Right ventricle myocardium inferior (tissue), 1 donor: ENCODE results near the gene B3GALNT2. TPM values are rescaled to one million over a fixed set of nuclear protein-coding genes. Genes with fewer than 3 reads are reported as not detected.
"Not testable (repeated sequence)": the region's sequence is repeated elsewhere in the genome, so short reads cannot be mapped to it uniquely, and the experiment has no call there.

Experiments used
- ATAC-seq: fragments of 200-7000 bp; cut with Tn5 transposase; one replicate; pipeline ENCODE4 v1.9.1; 2020; ENCODE audit warnings: mild to moderate bottlenecking, moderate library complexity
- DNase-seq: peaks from one replicate; pipeline ENCODE4 v3.0.0; 2021; ENCODE audit errors: missing footprints
- intact Hi-C: fragments of 100-400 bp; cut with DNase I; formaldehyde crosslinking; loops from one replicate; pipeline ENCODE4 v1.11.0; 2022
- total RNA-seq: library from RNA; stranded (reverse); fragmentation: NEBNext Ultra II Directional; extraction: Animal tissue kit (Norgen Biotek cat#: 25700); gene quantifications from one replicate; pipeline ENCODE4 v1.2.1, GENCODE V29; 2021
- donor health status: DM: no; HTN: yes; CAD: no; lungs with severe emphysema.

The B3GALNT2 gene
- total RNA-seq, 1 donor from 2014 or later: 21.4 TPM

DNA sequence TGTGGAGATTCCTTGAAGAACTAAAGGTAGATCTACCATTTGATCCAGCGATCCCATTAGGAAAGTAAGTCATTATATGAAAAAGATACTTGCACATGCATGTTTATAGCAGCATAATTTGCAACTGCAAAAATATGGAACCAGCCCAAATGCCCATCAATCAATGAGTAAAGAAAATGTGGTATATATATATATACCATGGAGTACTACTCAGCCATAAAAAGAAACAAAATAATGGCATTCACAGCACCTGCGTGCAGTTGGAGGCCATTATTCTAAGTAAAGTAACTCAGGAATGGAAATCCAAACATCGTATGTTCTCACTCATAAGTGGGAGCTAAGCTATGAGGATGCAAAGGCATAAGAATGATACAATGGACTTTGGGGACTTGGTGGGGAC is 41.4 kb downstream of the B3GALNT2 start:
- intact Hi-C loops, ATAC-seq, DNase-seq: not testable (repeated sequence)

DNA sequence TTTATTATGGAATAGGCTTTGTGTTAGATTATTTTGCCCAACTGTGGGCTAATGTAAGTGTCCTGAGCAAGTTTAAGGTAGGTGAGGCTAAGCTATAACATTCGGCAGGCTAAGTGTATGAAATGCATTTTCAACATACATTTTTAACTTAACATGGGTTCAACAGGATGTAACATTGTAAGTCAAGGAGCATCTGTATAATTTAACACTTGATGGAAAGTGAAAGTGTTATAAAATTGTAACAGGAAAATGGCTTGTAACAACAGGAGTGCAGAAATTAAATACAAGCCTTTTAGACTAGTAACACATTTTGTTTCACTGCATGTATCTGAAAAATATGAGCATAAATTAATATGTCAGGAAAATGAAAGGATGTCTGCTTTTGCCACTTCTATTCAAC is 42.3 kb downstream of the B3GALNT2 start:
- intact Hi-C loops: no loop called here
- DNase-seq (no peak), ATAC-seq (no peak)

DNA sequence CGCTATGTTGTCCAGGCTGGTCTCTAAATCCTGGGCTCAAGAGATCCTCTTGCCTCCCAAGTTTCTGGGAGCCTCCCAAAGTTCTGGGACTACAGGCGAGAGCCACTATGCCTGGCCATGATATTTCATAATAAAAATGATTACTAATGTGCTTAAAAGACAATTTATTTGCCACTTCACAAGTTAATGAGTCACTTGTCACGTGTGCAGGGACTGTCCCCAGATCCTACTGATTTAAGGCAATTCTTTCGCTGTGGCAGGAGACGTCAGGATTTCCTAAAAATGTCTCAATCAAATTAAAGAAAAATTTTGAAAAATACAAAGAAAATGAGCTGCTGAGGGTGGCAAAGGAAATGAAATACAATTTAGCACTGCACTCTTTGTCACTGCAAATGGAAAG is 43.5 kb downstream of the B3GALNT2 start:
- no peak for ATAC-seq
- intact Hi-C loops: no loop called here

DNA sequence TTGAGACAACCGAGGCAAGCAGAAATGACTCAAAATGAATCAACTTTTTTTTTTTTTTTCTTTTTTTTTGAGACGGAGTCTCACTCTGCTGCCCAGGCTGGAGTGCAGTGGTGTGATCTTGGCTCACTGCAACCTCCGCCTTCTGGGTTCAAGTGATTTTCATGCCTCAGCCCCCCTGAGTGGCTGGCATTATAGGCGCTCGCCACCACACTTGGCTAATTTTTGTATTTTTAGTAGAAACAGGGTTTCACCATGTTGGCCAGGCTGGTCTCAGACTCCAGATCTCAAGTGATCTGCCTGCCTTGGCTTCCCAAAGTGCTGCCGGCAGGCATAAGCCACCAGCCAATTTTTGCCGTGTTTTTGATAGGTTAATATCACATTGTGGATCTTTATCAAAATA is 46.4 kb downstream of the B3GALNT2 start:
- DNase-seq, ATAC-seq, intact Hi-C loops: not testable (repeated sequence)

More for the DNA sequence above, 43.5 kb downstream of the B3GALNT2 start:
- no peak for DNase-seq

DNA sequence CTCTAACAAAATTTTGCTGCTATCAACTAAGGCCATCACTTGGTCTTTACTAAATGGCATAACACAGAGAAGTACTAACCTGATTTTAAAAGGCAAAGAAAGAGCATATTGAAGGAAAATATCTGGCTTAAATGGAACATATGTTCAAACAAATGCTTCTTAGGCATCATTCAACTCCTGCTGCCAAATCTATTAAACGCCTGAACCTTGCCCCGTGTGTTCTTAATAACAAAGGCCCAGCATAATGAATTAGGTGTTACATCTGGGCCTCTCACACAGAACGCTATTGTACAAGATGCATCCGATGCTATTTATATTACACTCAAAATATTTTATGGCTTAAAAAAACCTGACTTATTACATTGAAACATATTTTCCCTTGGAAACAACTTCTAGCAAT is 48.4 kb downstream of the B3GALNT2 start:
- intact Hi-C loops: no loop called here
- DNase-seq: no peak
- ATAC-seq: no peak

DNA sequence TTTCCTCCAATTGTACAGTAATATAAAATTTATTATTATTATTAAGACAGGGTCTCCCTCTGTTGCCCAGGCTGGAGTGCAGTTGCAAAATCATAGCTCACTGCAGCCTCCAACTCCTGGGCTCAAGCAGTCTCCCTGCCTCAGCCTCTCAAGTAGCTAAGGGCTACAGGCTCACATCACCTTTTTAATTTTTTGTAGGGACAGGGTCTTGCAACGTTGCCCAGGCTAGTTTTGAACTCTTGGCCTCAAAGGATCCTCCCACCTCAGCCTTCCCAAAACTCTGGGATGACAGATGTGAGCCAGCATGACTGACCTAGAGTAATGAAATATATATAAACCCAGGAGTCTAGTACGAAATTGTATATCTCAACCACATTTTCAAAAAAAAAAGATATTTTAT is 49.2 kb downstream of the B3GALNT2 start:
- ATAC-seq (no peak), DNase-seq (no peak)
- intact Hi-C loops: no loop called here

DNA sequence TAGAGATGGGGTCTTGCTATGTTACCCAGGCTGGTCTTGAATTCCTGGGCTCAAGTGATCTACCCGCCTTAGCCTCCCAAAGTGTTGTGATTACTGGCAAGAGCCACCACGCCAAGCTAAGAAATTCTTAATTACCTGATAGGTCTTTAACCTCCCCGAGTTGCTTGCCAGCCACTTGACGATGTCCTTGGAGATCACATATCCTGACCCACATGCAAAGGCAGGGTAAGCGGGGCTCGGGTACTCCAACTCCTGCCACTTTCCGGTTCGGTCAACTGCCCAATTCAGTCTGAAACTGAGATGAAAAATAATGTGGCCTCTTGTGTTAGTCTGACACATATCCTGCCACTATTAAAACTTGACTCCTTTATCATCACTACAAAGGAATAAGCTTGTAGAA is 50.2 kb downstream of the B3GALNT2 start:
- DNase-seq (no peak), ATAC-seq (no peak)
- intact Hi-C loops: no loop called here

DNA sequence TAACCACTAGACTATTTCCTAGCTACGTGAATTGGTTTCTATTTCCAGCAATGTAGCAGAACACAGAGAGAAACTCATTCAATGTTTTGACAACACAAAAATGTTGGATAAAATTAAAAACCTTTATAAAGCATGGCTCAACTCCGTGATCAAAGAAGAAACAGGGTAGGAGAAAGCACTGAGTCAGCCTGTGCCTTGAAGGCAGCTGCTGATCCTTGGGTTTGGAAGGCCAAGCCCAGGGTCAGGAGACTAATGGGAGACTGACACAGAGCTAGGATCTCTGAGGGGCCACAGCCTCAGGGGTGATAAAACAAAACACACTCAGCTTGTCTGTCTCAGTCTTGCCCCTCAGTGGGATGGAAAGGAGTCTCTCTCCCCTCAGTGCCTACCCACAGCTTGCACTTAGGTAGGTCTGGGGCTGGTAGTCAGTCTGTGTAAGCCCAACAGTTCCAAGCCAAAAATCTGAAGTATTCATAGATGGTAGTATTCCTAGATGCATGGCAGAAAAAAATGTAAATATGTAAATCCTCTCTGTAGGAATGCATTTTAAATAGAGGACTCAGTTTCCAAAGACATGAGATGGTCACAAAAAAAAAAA is 53.3 kb downstream of the B3GALNT2 start:
- ATAC-seq: no peak
- no peak for DNase-seq
- intact Hi-C loops: no loop called here

DNA sequence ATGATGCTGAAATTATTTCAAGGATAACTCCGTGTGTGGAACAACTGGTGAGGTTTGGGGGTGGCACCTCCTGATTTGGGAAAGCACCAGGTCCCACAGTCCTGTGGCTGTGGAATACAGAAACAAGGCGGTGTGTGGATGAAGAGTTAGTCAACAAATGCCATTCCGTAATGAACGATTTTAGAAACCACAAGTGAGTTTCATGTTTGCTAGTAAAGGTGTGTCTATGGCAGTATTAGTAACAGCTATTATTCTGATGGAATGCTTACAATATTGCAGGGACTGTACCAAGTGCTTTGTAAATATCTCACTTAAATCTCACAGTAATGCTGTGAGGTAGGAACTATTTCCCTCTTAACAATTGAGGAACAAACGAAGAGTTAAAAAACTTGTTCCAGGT is 53.8 kb downstream of the B3GALNT2 start:
- DNase-seq (no peak), ATAC-seq (no peak)
- intact Hi-C loops: no loop called here

DNA sequence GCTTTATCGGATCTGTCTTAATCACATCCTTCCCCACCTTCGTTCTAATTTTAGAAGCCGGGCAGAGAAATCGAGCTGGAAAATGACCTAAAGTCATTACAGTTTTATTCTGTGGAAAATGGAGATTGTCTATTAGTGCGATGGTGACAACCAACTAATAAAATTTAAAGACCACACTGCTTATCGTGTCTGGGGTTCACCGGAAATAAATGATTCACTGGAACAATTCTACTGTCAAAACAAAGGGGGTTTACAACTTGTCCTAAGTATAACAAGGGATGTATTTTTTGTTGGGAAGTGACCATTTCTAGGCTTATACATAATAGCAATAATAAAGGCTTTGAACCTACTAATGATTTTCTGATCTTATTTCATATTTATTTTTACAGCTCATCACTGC is 55.6 kb downstream of the B3GALNT2 start:
- intact Hi-C loops: no loop called here
- no peak for ATAC-seq
- DNase-seq: no peak

DNA sequence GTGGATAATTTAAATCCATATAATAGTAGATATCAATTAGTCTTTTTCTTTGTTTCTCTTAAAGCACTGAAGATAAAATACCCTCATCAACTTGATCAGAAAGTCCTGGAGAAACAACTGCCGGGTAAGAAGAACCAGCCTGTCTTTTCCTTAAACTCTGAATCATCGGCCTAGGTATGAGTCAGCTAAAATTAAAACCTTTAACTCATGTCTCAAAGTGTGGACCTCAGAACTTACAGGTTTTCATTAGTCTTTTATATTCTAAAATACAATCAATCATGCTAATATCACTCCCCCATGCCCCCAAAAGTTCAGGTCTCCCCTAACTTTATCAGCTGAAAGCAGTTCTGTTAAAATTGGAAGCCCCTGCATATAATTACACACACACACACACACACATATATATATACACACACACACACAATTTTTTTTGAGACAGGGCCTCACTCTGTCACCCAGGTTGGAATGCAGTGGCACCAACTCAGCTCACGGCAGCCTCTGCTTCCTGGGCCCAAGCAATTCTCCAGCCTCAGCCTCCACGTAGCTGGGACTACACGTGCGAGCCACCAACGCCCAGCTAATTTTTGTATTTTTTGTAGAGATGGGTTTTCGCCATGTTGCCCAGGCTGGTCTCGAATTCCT is 61.3 kb downstream of the B3GALNT2 start:
- intact Hi-C loops: no loop called here
- DNase-seq (no peak), ATAC-seq (no peak)

DNA sequence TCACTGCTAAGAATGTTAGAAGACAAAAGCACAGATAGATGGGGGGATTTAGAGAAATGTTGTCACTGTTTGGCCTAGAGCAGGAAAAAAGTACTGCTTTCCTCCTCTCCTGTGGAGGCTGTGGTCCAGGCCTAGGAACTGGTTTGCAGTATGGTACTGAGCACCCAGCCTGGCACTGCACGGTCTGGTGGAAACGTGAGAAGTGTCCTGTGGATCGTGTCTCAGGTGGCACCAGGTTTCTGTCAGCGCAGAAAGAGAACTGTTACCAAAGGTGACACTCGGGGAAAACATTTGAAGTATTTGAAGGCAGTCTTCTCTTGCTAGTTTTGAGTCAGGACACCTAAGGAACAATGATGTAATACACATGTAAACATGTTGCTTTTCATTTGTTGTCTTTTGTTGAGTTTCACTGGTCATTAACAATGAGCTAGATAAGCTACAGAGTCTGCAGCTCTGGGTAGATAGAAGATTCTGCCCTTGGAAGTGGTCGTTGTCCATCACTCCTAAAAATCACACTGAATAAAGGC is 63.0 kb downstream of the B3GALNT2 start:
- DNase-seq: no peak
- intact Hi-C loops: no loop called here
- no peak for ATAC-seq

DNA sequence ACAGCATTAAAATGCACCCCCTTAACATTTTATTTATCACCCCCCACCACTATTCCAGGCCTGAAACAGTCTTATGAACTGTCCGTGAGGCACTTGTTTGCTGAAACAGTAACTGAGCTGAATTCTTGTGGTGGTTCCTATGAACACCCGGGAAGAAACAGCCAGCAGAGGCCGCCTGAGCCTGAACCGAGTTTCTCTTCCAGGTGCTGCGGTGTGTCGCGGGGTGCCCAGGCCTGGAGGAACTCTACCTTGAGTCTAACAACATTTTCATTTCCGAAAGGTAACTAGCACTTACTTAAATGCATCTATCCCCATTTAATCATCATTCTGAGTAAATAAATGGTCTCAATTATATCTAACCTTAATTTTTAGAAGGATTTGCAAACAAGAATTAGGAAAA is 70.3 kb downstream of the B3GALNT2 start:
- intact Hi-C loops: no loop called here
- DNase-seq: no peak

DNA sequence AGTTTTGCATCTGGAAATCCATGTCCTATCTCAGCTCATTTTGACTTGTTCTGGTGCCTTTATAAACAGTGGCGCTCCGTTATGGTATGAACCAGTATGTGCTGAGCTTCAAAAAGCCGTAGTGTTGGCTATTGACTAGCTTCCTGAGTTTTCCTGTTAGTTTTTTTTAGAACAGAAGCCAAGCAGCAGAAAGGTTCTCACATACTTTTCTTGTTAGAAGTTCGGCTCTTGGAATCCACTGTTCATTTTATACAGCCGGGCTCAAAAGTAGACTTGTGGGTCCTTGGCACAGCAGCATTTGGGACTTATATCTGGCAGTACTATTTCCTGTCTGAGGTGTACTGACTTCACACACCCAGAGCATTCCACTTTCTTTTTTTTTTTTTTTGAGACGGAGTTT is 73.3 kb downstream of the B3GALNT2 start:
- intact Hi-C loops: no loop called here

More for the DNA sequence above, 70.3 kb downstream of the B3GALNT2 start:
- no peak for ATAC-seq

DNA sequence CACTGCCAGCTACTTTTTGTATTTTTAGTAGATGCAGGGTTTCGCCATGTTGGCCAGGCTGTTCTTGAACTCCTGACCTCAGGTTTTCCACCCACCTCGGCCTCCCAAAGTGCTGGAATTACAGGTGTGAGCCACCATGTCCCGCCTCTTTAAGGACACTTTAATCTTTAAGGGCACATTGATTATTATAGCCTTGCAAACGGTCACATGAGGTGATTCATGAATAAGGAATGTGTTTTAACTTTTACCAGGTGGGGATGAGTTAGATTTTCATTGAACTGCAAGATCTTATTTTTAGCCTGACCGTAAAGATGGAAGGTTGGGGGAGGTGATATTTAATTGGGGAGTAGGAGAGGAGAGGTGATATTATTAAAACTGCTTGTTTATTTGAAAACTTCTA is 75.1 kb downstream of the B3GALNT2 start:
- ATAC-seq: no peak
- intact Hi-C loops: no loop called here
- no peak for DNase-seq

More for the DNA sequence above, 73.3 kb downstream of the B3GALNT2 start:
- DNase-seq (no peak), ATAC-seq (no peak)

DNA sequence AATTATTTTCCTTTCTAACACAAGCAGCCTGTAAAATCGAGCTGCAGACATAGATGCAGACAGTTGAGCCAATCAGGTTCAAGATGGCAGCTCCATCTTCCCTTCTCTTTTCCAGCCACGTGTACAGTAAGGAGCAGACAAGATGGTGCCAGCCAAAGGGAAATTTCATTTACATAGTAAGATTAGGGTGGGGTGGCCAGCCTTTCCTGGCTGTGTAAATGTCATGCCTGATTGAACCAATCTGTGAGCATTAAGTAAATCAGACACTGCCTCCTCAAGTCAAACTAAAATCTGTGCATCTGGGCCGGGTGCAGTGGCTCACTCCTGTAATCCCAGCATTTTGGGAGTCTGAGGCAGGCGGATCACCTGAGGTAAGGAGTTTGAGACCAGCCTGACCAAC is 76.8 kb downstream of the B3GALNT2 start:
- DNase-seq (no peak), ATAC-seq (no peak)
- intact Hi-C loops: no loop called here

DNA sequence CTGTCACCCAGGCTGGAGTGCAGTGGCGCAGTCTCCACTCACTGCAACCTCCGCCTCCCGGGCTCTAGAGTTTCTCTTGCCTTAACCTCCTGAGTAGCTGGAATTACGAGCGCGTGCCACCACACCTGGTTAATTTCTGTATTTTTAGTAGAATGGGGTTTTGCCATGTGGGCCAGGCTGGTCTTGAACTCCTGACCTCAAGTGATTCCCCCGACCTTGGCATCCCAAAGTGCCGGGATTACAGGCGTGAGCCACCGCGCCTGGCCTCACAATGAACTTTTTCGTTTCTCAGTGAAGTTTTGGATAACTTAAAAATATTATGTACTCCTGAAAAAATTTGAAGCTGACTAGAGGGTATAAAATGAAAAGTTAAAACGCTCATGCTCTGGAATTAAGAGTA is 77.6 kb downstream of the B3GALNT2 start:
- intact Hi-C loops: no loop called here
- ATAC-seq: no peak
- DNase-seq: no peak

DNA sequence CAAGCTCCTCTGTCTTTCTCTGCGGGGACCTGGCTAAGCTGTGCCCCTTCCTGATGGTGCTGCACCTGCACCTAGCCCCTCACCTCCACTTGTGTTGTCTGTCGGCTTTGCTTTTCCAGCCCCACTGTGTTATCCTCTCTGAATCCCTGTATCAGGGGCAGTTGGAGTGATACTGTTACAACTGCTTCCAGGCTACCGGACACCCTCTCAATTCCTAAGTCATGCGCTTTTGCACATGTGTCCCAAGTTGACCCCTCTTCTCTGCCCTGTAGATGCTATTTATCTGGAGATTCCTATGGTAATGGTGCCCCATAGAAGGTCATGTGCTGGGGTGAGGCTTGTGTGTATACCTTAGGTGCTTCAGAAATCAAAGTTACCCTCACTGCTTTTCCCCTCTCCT is 78.1 kb downstream of the B3GALNT2 start:
- ATAC-seq: peak; percentile 34
- no peak for DNase-seq
- intact Hi-C loops: no loop called here

DNA sequence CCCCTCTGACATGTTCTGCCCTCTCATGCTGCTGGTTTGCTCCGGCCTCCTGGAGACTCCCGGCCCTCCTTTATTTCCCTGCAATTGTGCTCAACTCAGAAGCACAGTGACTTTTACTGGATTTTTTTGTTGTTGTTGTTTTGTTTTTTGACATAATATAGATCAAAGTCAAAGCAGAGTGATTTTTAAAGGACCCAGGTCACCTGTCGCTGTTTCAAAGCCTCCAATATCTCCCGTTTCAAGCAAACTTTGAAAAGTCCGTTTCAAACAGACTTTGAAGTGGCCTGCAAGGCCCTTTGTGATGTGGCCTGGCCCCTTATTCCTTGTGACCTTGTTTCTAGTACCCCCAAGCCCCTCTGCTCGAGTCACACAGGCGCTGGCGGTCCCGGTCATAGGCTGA is 78.9 kb downstream of the B3GALNT2 start:
- intact Hi-C loops: no loop called here
- DNase-seq (no peak), ATAC-seq (no peak)

DNA sequence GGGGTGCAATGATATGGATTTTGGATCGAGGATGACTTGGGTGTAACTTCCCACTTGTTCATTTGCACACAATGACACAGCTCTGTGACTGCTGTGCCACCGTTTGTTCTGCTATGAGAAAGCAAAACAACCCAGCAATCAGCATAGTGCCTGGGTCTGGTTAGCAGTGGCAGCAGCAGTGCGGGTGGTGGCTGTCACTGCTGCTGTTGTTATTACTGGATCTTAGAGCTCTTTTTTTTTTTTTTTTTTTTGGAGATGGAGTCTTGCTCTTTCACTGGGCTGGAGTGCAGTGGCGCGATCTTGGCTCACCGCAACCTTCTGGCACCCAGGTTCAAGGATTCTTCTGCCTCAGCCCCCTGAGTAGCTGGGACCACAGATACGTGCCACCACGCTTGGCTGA is 80.2 kb downstream of the B3GALNT2 start:
- intact Hi-C loops: no loop called here
- ATAC-seq (no peak), DNase-seq (no peak)

DNA sequence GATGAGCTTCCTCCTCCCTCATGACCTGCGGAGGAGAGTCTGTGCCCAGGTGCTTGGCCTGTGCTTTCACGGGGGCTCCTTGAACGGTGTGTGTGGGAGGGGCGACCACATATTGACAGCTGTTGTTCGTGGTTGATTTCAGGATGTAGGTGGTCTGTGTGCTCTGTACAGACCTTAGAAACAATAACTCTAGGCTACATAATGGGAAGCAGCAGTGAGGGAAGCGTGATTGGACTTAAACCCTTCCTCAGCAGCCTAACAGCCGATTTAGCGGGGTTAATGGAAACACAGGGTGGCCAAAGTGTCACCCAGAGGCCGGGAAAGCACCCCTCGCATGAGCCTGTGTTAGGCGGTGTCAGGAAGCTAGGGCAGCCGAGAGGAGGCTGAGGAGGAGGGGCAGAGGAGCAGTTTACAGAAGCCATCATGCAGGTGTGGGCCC is 81.0 kb downstream of the B3GALNT2 start:
- no peak for ATAC-seq
- no peak for DNase-seq
- intact Hi-C loops: no loop called here
